Raji (cell line): ENCODE results near the gene EHD2.

ENCODE experiments used
- POLR2A ChIP-seq: IDR thresholded peaks from 2 replicates; pipeline ENCODE4 v1.6.1; 2011; ENCODE audit warnings: low read depth, low read length, control low read depth; ENCODE audit not compliant: insufficient read depth

EHD2 gene

GRCh38 chr19:47768604-47769003 is 55.4 kb downstream of the EHD2 start:
- TF ChIP-seq POLR2A, result no peak

DNA sequence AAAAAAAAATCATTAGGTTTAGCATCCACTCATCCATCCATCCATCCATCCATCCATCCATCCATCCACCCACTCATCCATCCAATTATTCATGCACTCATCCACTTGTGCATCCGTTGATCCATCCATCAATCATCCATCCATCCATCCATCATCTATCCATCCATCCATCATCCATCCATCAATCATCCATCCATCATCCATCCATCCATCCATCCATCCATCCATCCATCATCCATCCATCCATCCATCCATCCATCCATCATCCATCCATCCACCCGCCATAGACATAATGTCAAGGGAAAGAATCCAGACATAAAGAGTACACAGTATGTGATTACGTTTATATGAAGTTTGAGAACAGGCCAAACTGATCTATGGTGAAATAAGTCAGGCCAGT is 56.3 kb downstream of the EHD2 start:
- no peak for TF ChIP-seq POLR2A

DNA sequence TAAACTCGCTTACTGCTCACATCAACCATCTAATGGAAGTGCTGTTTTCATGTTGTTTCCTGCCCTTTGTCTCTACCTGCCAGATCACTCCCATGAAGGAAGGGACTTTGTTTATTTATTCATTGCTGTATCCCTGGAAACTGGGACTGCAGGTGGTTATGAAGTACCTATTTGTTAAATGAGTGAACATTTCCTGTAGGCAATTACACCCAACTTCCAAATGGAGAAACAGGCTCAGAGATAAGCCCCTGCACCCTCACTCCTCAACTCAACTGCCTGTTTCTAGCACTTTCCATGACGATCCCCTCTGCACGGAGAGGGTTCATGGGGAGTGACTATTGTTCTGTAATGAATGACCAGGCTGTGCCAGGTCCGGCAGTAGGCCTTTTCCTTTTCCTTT is 63.3 kb downstream of the EHD2 start:
- TF ChIP-seq POLR2A, result no peak

- TF ChIP-seq POLR2A, result peak; percentile 80
These were observed 65.1 kb downstream of the EHD2 start, which contains the start of gene SELENOW for GRCh38 chr19:47778049-47778953. TSS of gene SELENOW (plus strand) at chr19:47778703. CDS start at chr19:47778786, 83 bp downstream.

DNA sequence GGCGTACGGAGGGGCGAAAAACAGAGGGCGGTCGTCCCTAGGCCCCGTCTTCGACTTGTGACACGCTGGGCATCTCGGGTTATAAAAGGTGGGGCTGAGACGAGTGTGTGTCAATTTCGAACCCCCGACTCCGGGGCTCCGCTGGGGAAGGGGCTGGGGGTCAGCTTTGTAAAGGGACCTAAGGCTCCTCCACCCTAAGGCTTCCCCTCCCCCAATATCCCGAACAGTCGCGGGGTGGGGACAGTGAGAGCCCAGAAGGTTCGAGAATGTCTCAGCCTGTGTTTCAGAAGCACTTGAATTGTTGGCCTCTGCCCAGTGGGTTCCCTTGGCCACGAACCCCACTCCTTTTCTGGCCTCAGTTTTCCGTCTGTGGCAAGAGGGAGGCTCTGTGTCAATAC is 65.7 kb downstream of the EHD2 start:
- TF ChIP-seq POLR2A, result no peak

GRCh38 chr19:47779524-47780214 is 66.4 kb downstream of the EHD2 start:
- TF ChIP-seq POLR2A, result no peak

- TF ChIP-seq POLR2A, result no peak
These were observed 67.0 kb downstream of the EHD2 start for GRCh38 chr19:47780215-47780551.

DNA sequence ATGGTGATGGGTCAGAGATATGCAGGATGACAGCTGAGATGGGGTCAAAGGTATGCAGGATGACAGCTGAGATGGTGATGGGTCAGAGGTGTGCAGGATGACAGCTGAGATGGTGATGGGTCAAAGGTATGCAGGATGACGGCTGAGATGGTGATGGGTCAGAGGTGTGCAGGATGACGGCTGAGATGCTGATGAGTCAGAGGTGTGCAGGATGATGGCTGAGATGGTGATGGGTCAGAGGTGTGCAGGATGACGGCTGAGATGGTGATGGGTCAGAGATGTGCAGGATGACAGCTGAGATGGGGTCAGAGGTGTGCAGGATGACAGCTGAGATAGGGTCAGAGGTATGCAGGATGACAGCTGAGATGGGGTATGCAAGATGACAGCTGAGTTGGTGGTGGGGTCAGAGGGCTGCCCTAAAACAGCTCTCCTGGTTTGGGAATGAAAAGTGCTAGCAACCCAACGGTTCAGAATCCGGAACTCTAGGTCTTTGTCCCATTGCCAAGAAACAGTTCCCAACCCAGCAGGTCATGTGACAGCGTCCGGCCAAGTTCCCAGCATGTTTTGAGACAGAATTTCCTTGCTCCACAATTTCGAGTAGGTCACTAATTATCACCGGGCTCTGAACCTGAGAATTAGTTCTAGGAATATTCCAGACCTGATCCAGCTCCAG is 68.5 kb downstream of the EHD2 start:
- TF ChIP-seq POLR2A, result no peak

- no peak for TF ChIP-seq POLR2A
These were observed 73.3 kb downstream of the EHD2 start for GRCh38 chr19:47786566-47786965.

- TF ChIP-seq POLR2A, result no peak
These were observed 77.2 kb downstream of the EHD2 start for GRCh38 chr19:47790398-47790814.

GRCh38 chr19:47792616-47793015 is 79.4 kb downstream of the EHD2 start:
- TF ChIP-seq POLR2A, result no peak
